Amniotic epithelial cell (primary cell): ENCODE results near the gene BLOC1S5.
A peak's percentile ranks its signal among the peaks of the same experiment; 100 is the strongest.

Source experiments
- DNase-seq: peaks from one replicate; pipeline ENCODE4 v3.0.0-alpha.2; 2010; ENCODE audit warnings: low read depth

Gene BLOC1S5, protein sequence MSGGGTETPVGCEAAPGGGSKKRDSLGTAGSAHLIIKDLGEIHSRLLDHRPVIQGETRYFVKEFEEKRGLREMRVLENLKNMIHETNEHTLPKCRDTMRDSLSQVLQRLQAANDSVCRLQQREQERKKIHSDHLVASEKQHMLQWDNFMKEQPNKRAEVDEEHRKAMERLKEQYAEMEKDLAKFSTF

DNA sequence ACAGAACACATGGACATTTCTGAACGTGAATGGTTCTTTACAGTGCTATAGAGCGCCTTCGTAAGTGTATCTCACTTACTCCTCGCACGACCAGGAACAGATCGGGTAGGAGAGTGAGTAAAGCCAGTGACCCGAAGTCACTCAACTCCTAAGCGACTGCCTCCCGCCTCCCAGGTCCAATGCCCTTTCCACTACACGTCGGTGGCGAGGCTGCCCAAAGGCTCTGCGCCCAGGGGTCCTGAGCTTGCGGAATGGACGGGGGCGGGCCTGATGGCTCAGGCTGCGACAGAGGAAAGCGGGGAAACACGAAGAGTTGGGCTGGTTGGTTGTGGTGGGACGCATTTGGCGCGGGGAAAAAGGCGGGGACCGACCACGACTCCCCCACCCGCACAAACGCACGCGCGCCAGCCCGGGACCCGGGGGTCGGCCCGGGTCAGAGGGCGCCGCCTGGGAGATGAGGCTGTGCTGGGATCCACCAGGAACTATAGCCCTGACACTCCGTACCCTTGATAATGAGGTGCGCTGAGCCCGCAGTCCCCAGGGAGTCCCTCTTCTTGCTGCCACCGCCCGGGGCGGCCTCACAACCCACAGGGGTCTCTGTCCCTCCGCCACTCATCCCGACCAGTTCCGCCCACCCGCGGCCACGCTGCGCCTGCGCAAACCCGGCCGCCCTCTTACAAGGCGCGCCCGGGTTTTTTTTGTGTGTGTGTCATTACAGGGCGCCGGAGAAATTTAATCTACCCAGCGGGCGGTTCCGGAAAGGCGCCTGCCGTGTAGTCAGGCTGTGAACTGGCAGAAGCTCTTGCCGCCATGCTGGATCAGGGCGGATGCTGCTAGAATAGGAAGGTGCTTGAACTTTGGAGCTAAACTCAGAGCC lies at the start of gene BLOC1S5:
Gene BLOC1S5 (minus strand): TSS at position 629 of the 877 bp plus-strand sequence. CDS start 13 bp downstream, at position 616.
- peak; percentile 94 for DNase-seq

DNA sequence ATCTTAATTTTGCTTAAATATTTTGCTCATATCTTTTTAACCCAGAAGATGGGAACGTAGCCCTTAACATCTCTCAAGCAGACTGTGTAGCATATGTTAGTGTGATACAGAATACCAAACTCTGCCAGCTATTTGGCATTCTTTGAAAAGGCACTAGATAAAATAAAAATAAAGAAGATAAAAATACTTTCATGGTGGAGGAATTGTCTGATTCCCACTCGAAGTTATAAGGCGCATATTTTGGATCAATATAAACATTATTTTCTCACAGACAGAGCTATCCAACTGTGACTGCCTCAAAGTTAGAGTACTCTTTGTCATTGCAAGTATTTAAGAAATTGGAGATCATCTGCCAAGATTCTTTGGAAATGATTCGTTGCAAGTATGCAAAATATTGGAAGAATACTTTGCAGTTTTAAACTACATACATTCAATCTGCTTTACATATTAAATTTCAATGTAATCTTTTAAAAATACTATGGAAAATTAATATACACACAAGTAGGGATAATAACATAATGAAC lies 49.0 kb upstream of the BLOC1S5 start:
- DNase-seq, result no peak

DNA sequence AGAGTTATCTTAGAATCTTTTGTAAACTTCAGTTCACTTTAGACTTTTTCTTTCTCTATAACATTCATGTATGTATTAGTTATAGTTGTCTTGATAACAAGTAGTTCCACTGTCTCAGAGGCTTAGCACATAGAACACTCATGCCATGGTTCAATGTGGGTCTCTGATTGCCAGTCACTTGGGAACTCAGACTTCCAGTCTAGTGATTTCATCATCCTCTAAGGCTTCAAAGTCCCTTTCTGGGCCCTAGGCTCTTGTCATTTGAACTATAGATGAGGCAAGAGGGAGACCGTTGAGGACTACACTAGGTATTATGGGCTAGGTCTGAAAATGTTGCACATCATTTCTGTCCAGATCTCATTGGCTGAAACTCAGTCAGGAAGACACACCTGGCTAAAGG lies 46.5 kb upstream of the BLOC1S5 start:
- DNase-seq, result no peak

DNA sequence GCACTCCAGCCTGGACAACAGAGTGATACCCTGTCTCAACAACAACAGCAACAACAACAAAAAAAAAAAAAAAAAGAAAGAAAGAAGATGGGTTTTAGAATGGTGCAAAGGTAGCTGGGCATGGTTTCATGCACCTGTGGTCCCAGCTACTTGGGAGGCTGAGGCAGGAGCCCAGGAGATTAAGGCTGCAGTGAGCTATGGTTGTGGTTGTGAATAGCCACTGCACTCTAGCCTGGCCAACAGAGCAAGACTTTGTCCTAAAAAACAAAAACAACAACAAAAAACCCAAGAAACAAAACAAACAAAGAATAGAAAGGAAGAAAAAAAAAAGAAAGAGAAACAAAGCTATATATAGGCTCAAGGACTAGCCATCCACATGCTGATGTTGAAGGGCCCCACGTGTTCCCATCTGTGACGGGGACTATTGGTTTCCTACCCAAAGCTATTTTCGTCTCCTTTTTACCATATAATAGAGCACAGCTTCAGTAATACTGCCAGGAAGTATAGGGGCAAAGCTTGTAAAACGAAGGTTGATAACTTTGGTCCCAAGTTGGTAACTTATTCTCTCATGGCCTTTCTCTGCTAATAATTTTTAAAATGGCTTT lies 46.0 kb upstream of the BLOC1S5 start:
- DNase-seq, result no peak

DNA sequence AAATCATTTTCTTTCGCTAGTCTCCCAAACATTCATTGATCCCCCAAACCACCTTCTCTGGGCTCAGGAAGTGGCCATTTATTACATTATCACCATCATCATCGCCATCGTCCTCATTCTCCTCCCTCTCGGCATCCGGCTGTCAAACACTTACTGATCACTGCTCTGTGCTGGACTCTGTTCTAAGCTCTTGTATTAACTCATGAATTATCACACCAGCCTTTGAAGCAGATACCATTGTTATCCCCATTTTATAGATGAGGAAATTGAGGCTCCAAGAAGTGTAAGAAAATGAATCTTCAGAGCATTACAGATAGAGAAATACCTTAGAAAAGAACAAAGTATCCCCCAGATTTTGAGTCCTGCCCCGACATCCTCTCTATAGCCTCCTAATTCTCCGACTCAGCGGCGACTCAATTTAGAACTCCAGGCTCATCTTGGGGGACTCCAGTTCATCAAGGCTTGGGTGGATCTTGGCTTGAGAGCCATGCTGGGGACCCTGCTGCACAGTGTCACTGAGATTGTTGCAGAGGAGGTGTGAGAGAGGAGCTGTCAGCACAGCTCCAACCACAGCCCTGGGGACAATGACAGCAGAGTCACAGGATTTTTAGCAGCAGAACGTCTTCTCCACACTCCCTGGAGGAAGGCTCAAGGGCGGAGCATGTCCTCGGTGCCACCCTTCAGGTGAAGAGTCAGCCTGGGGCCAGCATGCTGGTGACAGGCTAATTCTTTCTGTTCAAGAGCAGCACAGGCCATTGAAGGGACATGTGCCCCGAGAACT lies 44.8 kb upstream of the BLOC1S5 start:
- no peak for DNase-seq

DNA sequence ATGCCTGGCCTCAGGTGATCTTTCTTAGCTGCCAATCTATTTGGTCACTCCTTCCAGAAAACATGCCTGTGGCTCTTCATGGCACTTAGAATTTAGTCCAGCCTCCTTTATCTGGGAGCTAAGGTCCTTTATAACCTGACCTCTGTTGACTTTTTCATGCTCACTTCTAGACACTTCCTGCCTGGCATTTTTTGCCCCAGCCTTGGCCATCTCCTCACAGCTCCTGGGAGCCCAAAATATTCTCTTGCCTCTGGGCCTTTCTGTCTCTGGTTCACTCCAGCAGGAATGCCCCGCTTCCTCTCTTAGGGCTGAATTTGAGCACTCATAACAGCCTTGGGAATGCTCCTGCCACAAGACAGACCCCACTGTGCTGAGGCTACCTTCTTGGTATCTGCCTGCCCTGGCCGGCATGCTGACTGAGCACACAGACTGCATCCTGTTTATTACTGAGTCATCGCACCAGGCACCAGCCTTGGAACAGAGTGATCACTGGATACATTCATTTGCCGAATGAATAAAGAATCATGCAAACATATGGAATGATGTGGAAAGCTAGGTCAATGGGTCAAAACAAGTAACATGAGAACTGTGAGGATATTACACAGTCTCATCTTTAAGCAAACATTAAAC lies 44.0 kb upstream of the BLOC1S5 start:
- DNase-seq, result peak; percentile 91

DNA sequence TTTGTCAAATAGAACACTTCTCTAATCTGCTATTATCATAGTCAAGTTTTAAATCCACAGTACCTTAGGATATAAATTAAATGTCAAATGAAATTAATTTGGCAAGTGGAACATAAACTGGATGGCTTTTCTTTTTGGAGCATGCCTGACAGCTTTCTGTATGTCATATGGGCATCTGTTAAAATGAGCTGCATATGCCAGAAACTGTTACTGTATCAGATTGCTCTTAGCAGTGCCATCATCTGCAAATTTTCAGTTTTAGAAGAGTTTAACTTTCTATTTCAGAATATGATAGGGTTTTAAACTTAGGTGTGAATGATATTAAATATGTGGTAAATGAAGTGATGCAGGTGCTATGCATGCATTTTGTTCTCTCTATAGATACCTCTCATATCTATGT lies 41.6 kb upstream of the BLOC1S5 start:
- no peak for DNase-seq

DNA sequence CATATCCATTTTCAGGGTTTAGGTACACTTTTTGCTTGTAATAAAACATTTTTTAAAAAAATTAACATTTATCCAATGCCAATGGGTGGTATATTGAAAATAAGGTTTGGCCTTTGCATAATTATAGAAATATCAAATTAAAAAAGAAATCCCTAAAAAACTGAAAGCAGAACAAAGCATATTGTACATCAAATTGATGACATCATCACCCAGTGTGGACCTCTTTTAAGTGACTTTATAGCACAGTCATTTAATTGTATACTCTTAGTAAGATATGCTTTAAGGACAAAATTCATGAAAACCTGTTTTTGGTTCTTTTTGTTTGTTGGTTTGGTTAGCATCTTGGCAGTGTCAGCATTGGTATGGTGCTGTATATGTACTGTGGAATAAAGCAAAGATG lies 39.5 kb upstream of the BLOC1S5 start:
- DNase-seq, result no peak

DNA sequence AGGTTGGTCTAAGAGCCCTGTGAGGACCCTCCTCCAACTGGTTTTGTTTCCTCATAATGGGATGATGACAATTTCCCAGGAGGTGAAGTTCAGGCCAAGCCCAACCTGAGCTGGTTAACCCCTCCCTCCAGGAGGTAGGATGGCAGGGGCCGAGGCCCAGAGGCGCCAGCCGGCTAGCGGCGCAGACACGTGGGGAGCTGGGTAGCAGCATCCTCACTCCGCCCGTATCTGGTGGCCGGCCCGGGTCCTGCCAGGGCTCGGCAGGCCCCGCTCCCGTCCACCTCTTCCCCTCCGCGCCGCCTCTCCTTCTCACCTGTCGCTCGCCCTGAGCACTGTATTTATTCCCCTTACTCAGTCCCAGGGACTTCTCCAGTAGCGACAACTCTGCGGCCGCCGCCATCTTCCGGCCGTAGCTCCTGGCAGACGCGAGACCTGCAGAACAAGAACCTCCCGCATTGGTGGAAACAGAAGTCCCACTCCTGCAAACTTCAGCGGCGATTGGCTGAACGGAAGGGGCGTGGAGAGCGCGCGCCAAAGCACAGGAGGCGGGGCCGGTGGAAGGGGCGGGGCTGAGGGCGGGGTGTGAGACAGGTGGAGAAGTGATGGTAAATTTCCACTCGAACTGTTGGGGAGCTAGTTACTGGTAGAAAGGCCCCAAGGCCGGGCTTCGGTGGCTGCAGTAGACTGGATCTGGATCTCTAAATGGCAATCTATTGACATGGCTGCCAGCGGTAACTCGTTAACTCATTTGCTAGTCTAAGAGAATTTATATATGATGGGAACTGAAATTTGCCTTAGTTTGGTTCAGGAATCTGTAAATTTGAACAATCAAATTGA lies 38.2 kb upstream of the BLOC1S5 start, which contains the start of gene EEF1E1:
Gene EEF1E1 (minus strand): TSS at position 427 of the 837 bp plus-strand sequence. CDS start 27 bp downstream, at position 400.
- DNase-seq, result peak; percentile 91

DNA sequence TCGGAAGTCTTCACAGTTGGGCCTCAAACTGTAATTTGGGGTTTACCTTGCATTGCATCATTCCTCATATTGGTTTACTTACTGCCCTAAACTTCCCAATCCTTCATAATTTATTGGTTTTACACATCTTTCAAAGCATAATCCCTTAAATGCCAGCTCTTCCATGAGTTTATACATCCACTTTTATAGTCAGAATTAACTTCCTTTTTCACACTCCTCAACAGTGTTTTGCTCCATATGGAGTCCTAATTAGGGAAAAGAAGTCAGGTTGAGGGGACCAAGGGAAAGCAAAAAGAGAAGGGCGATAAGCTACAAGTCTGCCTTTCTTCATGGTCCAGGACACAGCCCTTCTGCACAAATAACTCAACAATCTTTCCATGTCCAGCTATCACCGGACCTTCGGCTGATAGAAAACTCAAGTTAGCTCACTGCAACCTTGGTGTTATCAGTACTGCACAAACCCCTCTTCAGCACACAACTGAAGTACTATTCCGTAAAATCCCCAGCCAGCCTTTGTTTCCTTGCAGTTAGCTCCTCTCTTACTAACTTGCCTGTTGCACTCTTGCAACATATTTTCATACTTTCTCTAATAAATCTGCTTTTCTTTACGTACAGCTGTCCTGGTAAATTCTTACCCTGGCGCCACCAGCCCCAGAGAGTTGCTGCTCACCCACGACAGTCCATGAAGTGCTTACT lies 36.1 kb upstream of the BLOC1S5 start:
- DNase-seq, result peak; percentile 27

DNA sequence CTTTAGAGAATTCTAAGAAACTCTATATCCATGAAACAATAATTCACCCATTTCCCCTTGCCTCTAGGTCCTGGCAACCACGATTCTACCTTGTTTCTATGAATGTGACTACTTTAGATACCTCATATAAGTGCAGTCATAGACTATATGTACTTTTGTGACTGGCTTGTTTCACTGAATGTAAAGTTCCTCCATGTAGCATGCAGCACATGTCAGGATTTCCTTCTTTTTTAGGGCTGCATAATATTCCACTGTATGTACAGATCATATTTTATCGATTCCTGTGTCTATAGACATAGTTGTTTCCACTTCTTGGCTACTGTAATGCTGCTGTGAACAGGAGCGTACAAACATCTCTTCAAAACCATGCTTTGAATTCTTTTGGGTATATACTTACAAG lies 26.5 kb upstream of the BLOC1S5 start:
- DNase-seq, result no peak

DNA sequence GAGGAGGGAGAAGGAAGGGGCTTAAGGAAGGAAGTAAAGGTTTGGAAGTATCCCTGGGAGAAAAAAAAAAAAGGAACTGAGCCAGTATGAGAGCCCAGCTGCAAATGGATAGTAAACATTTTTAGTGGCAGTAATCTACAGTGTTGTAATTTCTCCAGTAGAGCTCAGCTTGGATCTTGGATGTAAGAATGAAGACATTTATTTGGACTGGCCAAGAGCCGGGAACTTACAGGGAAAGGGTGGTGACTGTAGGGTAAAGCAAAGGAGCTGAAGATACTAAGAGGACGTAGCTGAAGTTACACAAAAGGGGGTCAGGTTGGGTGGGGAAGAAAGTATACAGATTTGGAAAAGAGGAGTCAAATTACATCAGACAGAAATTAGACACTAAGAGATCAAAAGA lies 24.7 kb upstream of the BLOC1S5 start:
- no peak for DNase-seq

DNA sequence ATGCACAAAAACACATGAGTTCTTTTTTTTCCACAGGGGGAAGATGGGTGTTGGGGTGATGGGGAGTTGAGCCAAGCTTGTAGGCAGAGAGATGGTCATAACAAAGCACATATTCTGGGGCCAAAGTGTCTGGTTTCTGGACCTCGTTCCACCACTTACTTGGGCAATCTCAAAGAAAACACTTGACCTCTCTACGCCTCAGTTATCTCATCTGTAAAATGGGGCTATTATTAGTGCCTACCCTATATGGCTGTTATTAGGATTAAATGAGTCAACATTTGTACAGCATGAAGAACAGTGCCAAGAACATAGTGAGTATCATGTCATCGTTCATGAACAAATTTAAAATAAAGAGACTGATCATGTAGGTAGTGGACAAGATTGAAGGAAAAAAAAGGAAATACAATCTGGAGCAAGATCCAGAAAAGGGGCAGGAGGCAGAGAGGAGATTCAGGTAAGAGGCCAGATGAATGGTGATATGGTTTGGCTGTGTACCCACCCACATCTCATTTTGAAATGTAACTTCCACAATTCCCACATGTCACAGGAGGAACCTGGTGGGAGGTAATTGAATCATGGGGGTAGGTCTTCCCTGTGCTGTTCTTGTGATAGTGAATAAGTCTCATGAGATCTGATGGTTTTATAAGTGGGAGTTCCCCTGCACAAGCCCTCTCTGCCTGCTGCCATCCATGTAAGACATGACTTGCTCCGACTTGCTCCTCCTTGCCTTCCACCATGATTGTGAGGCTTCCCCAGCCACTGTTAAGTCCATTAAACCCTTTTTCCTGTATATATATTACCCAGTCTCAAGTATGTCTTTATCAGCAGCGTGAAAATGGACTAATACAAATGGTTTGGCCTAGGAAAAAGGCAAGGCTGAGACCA lies 23.9 kb upstream of the BLOC1S5 start:
- DNase-seq, result no peak

DNA sequence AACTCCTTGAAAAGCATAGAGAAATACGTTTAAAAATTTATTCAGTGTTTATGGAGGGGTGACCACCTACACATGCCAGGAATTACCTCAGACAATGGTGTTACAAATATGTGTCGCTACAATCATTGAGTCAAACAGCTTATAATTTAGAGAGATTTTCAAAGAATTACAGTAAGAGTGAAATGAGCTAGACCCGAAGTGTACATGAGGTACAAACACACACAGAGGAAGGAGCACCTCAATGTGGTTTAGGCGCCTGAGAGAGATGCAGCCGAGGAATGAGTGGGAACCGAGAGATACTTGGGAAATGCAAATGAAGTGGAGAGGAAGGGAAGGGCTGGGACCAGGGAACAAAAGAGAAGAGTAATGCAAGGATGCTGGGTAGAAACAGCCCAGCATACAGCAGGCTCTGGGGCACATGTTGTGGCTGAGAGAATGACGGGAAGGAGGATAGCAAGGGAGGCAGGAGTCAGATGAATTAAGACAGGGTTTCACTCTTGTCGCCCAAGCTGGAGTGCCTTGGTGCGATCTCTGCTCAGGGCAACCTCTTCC lies 22.6 kb upstream of the BLOC1S5 start:
- no peak for DNase-seq

DNA sequence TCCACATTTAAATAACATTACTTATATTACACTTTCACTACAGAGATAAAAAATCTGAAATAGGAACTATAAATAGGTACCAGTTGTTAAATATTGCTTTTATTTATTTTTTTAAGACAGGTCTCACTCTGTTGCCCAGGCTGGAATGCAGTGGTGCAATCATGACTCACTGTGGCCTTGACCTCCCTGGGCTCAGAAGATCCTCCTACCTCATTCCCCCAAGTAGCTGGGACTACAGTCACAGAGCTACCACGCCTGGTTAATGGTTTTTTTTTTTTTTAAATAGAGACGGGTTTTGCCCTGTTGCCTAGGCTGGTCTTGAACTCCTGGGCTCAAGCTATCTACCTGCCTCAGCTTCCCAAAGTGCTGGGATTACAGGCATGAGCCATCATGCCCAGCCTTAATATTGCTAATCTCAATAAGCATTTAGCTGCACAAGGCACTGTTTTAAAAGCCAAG lies 20.9 kb upstream of the BLOC1S5 start:
- peak; percentile 93 for DNase-seq

DNA sequence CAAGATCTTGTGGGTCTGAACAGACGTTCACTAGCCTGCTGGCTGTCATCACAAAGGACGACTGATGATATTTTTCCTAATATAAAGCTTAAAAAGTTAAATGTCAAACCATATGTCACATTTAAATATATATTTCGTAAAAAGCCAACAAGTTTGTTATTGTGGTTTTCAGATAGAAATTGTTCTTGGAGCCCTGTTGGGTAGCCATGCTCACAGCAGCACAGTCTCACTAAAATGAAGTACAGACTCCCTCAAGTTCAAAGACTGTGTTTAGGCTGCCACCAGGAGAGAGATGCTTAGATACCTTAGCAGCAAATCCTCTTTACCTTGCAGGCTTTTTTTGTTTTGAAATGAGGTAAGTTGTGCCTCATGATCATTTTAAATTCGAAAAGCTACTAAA lies 20.4 kb upstream of the BLOC1S5 start:
- DNase-seq, result peak; percentile 53

DNA sequence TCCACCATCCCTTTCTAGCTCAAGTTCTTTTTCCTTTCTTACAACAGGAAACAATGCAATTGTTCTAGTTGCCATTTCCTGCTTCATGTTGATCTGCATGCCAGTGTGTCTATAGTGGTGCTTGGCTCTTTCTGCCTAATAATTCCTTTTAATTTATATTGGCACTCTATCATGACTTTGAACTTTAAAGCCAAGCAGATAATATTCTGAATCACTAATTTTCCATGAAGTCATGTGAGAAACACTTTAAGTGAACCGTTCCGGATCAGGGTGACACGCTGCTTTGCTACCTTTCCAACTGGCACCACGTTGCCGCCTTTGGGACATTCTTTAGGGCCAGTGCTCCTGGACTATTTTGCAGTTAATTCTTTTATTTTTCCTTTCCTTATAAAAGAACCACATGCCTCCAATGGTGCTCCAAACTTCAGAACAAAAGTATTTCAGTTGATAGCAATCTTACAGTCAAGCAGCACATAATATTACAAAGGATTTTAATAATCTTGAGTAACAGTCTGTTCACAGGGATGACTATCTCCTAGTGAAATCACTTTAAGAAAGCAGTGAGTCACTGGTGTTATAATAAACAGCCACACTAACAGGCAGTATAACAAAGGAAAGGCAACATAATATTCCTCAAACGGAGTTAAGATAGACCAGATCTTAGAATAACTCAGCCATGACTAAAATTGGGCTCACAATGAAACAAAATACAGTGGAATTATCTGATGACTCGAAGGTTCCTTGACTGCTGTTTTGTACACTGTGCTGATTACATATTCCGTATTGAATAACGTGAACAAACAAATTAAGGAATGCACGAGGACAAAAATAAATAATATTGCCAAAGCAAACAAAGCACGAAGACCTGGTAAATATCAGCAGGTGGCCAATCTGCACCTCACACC lies 19.0 kb upstream of the BLOC1S5 start:
- peak; percentile 95 for DNase-seq
